Esophagus squamous epithelium (tissue), 5 donors: ENCODE data around the gene GPRC5B. TPM values are rescaled to one million over a fixed set of nuclear protein-coding genes. Genes with fewer than 3 reads are reported as not detected.

Source experiments
- DNase-seq: peaks from one replicate; lab custom pipeline; 2025; lab: John Stamatoyannopoulos, UW
- H3K27ac ChIP-seq, 4 donors: fragments of 200-600 bp; sonication (generic); one replicate each; pipeline ENCODE4 v1.5.1; 2016 to 2019; ENCODE audit warnings: mild to moderate bottlenecking in 1 of 4
- H3K27me3 ChIP-seq, 4 donors: fragments of 200-600 bp; sonication (generic); 1 replicate in 3 of 4; 2 replicates in 1 of 4; pipeline versions ENCODE4 v1.5.1 to v1.6.0; 2017 to 2021; ENCODE audit warnings: antibody characterized with exemption in 1 of 4
- H3K36me3 ChIP-seq, 3 donors: fragments of 200-600 bp; sonication (generic); one replicate each; pipeline ENCODE4 v1.5.1; 2016 to 2019
- H3K4me1 ChIP-seq, 3 donors: fragments of 200-600 bp; sonication (generic); one replicate each; pipeline ENCODE4 v1.5.1; 2017 to 2019
- H3K4me3 ChIP-seq, 4 donors: fragments of 200-600 bp; sonication (generic); 1 replicate in 3 of 4; 2 replicates in 1 of 4; pipeline ENCODE4 v1.5.1; 2016 to 2019; ENCODE audit warnings: mild to moderate bottlenecking in 2 of 4, moderate library complexity in 1 of 4
- H3K9me3 ChIP-seq, 3 donors: fragments of 200-600 bp; sonication (generic); one replicate each; pipeline ENCODE4 v1.5.1; 2016 to 2019
- POLR2A ChIP-seq, 4 donors: fragments of 450-650 bp; IDR thresholded peaks; one replicate each; pipeline ENCODE4 v1.6.1; 2017; ENCODE audit warnings: antibody characterized with exemption in 4 of 4, mild to moderate bottlenecking in 4 of 4, moderate library complexity in 3 of 4
- WGBS, 2 donors: methylation state at CpG; one replicate each; pipeline ENCODE4 v1.1.5; 2018; 5-methylcytosine and 5-hydroxymethylcytosine counted together
- intact Hi-C: fragments of 100-400 bp; cut with DNase I; formaldehyde crosslinking; loops from one replicate; pipeline ENCODE4 v1.15.0; 2022
- total RNA-seq, 4 donors: library from RNA; depleted of rRNA; stranded (reverse); fragments of >200 nt; gene quantifications; one replicate each; pipeline ENCODE4 v1.1.0, GENCODE V29; 2016
- TF ChIP-seq, protein P1 (sequence below), 6 experiments: fragments of 450-650 bp in 4 of 6; fragments of 200-600 bp in 2 of 6; sonication (generic) in 2 of 6; IDR thresholded peaks; one replicate each; pipeline ENCODE4 v1.5.1; 2016 to 2019; ENCODE audit warnings: antibody characterized with exemption in 6 of 6, mild to moderate bottlenecking in 4 of 6, moderate library complexity in 4 of 6
- donor health status: DM: yes; HTN: yes; CAD: no.

GPRC5B gene
- total RNA-seq, 4 donors from 2014 or later: 1.9 to 26.1 (median 8.4) TPM

- no peak overlapping the region for H3K4me3 ChIP-seq
- no peaks in the 10 kb centered on the region for H3K27me3 ChIP-seq
- WGBS, 2 donors: 59 to 69% methylated on average over 11 to 12 of the region's 18 CpGs
- DNase-seq: no peak
- intact Hi-C loops: no loop called here
- H3K27ac ChIP-seq: peak overlapping the region in 1 of 4 donors; percentile 7
- no peak for TF ChIP-seq POLR2A (IDR thresholded peaks at IDR 0.05)
- TF ChIP-seq, protein P1, sequence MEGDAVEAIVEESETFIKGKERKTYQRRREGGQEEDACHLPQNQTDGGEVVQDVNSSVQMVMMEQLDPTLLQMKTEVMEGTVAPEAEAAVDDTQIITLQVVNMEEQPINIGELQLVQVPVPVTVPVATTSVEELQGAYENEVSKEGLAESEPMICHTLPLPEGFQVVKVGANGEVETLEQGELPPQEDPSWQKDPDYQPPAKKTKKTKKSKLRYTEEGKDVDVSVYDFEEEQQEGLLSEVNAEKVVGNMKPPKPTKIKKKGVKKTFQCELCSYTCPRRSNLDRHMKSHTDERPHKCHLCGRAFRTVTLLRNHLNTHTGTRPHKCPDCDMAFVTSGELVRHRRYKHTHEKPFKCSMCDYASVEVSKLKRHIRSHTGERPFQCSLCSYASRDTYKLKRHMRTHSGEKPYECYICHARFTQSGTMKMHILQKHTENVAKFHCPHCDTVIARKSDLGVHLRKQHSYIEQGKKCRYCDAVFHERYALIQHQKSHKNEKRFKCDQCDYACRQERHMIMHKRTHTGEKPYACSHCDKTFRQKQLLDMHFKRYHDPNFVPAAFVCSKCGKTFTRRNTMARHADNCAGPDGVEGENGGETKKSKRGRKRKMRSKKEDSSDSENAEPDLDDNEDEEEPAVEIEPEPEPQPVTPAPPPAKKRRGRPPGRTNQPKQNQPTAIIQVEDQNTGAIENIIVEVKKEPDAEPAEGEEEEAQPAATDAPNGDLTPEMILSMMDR (IDR thresholded peaks at IDR 0.05): no peak
- peaks cover 0 to 27% (median 6%) of the 10 kb centered on the region in 3 donors for H3K36me3 ChIP-seq
- H3K4me1 ChIP-seq: peaks cover 6 to 46% (median 16%) of the 10 kb centered on the region in 3 donors
- no peaks in the 10 kb centered on the region for H3K9me3 ChIP-seq
These were observed 9.6 kb downstream of the GPRC5B start for GRCh38 chr16:19874851-19875546.

- intact Hi-C loops: no loop called here
- no peak for DNase-seq
- no peaks in the 10 kb centered on the region for H3K9me3 ChIP-seq
- H3K4me3 ChIP-seq: no peak overlapping the region
- H3K27me3 ChIP-seq: no peaks in the 10 kb centered on the region
- no peak for TF ChIP-seq POLR2A (IDR thresholded peaks at IDR 0.05)
- TF ChIP-seq, protein P1 (IDR thresholded peaks at IDR 0.05): no peak
- 76 to 80% methylated on average over 8 of the region's 8 CpGs for WGBS, 2 donors
- peaks cover 6 to 36% (median 11%) of the 10 kb centered on the region in 3 donors for H3K4me1 ChIP-seq
- peaks cover 0 to 34% (median 6%) of the 10 kb centered on the region in 3 donors for H3K36me3 ChIP-seq
- H3K27ac ChIP-seq: no peak overlapping the region
These were observed 10.6 kb downstream of the GPRC5B start for GRCh38 chr16:19874026-19874425.

DNA sequence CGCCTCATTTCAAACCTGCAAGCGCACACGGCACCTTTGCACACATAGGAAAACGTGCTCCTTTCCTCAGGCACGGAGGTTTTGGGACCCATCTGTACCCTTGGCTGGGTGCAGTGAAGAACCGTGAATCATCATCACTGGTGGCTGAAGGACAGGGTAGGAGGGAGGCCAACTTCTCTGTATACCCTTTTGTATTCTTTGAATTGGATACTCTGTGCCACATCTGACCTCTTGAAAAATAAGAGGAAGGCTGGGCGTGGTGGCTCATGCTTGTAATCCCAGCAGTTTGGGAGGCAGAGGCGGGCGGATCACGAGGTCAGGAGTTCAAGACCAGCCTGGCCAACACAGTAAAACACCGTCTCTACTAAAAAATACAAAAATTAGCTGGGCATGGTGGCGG, 11.7 kb downstream of the GPRC5B start:
- H3K36me3 ChIP-seq: peaks cover 0 to 34% (median 6%) of the 10 kb centered on the region in 3 donors
- no peaks in the 10 kb centered on the region for H3K27me3 ChIP-seq
- H3K4me1 ChIP-seq: peaks cover 5 to 29% (median 6%) of the 10 kb centered on the region in 3 donors
- WGBS, 2 donors: 67 to 85% methylated on average over 8 to 12 of the region's 12 CpGs
- no peak overlapping the region for H3K4me3 ChIP-seq
- no peak for TF ChIP-seq POLR2A (IDR thresholded peaks at IDR 0.05)
- TF ChIP-seq, protein P1 (IDR thresholded peaks at IDR 0.05): no peak
- no peaks in the 10 kb centered on the region for H3K9me3 ChIP-seq
- no peak for DNase-seq
- no peak overlapping the region for H3K27ac ChIP-seq
- intact Hi-C loops: no loop called here

GRCh38 chr16:19872179-19872863, 12.3 kb downstream of the GPRC5B start:
- DNase-seq: no peak
- Histone ChIP-seq H3K9me3 (no peaks in the 10 kb centered on the region), H3K27ac (no peak overlapping the region), H3K4me3 (no peak overlapping the region), H3K4me1 (peaks cover 5 to 29% (median 6%) of the 10 kb centered on the region in 3 donors), H3K27me3 (no peaks in the 10 kb centered on the region), H3K36me3 (peaks cover 0 to 34% (median 6%) of the 10 kb centered on the region in 3 donors)
- intact Hi-C loops: no loop called here
- WGBS, 2 donors: 60 to 89% methylated on average over 3 to 17 of the region's 33 CpGs
- TF ChIP-seq, protein P1 (IDR thresholded peaks at IDR 0.05): no peak
- no peak for TF ChIP-seq POLR2A (IDR thresholded peaks at IDR 0.05)

GRCh38 chr16:19871721-19872120, 12.9 kb downstream of the GPRC5B start:
- no peaks in the 10 kb centered on the region for H3K9me3 ChIP-seq
- H3K4me1 ChIP-seq: peaks cover 4 to 29% (median 6%) of the 10 kb centered on the region in 3 donors
- WGBS, 2 donors: 93% methylated on average over 13 of the region's 20 CpGs; no CpG with 5 or more reads in 1 of the 2 donors
- peaks cover 0 to 37% (median 6%) of the 10 kb centered on the region in 3 donors for H3K36me3 ChIP-seq
- no peak overlapping the region for H3K27ac ChIP-seq
- TF ChIP-seq, protein P1 (IDR thresholded peaks at IDR 0.05): no peak
- no peak for TF ChIP-seq POLR2A (IDR thresholded peaks at IDR 0.05)
- no peak for DNase-seq
- no peak overlapping the region for H3K4me3 ChIP-seq
- intact Hi-C loops: no loop called here
- no peaks in the 10 kb centered on the region for H3K27me3 ChIP-seq
